ENCODE measurements around the gene AVPI1. TPM values are rescaled to one million over a fixed set of nuclear protein-coding genes. Genes with fewer than 3 reads are reported as not detected.

The AVPI1 gene
- total RNA-seq, 5 donors from 2014 or later (not counting 1 experiment from before 2014, with no cell fraction given) = 2.4 to 10.0 (median 3.6) TPM

- peaks cover 5 to 9% (median 8%) of the 10 kb centered on the region in 3 donors for H3K4me1 Mint-ChIP-seq
- no peaks in the 10 kb centered on the region for H3K36me3 Mint-ChIP-seq
- H3K27ac ChIP-seq (ENCODE audit: low read length) = no peak overlapping the region
- H3K9me3 Mint-ChIP-seq = no peaks in the 10 kb centered on the region
- H3K27ac Mint-ChIP-seq = no peak overlapping the region
- H3K36me3 ChIP-seq (ENCODE audit: control insufficient read depth in 2 of 2, extremely low read depth in 1 of 2, insufficient read depth in 1 of 2, low read length in 1 of 2) = no peaks in the 10 kb centered on the region
- H3K27me3 Mint-ChIP-seq = peaks cover 0 to under 1% of the 10 kb centered on the region in 2 donors
- peaks cover 0 to 6% of the 10 kb centered on the region in 2 experiments for H3K27me3 ChIP-seq (replicated peaks in 1 of 2; ENCODE audit: control insufficient read depth in 2 of 2, extremely low read depth in 1 of 2, insufficient read depth in 2 of 2, low read length in 1 of 2)
- H3K4me1 ChIP-seq (ENCODE audit: control insufficient read depth in 1 of 2, extremely low read depth in 1 of 2, insufficient read depth in 2 of 2, low read length in 2 of 2) = peaks cover 2 to 6% of the 10 kb centered on the region in 2 experiments
- WGBS (ENCODE audit: insufficient coverage) = 60% methylated on average over 1 of the region's 3 CpGs
- ChIA-PET POLR2A (interaction anchor here in 1 of 2 donors (0.7 kb wide), 1 partner anchor 12 kb away, joined by 4 read pairs; no protein-coding TSS in a partner anchor), CTCF (no interaction called here)
- no peak overlapping the region for H3K4me3 Mint-ChIP-seq
- H3K9me3 ChIP-seq = no peaks in the 10 kb centered on the region
- no peak for DNase-seq
- no peak for ATAC-seq (replicated peaks in 1 of 4)
- H3K4me3 ChIP-seq (ENCODE audit: control insufficient read depth in 1 of 2, extremely low read depth in 1 of 2, low read length in 1 of 2) = no peak overlapping the region
Measured at GRCh38 chr10:97628228-97628627, 58.8 kb downstream of the AVPI1 start.

GRCh38 chr10:97627731-97628130, 59.3 kb downstream of the AVPI1 start:
- no peaks in the 10 kb centered on the region for H3K27me3 Mint-ChIP-seq
- ATAC-seq (replicated peaks in 1 of 4) (no peak), DNase-seq (no peak)
- no peak overlapping the region for H3K27ac Mint-ChIP-seq
- ChIA-PET CTCF (no interaction called here), POLR2A (no interaction called here)
- WGBS (ENCODE audit: insufficient coverage) = 87% methylated on average over 4 of the region's 4 CpGs
- peaks cover 0 to under 1% of the 10 kb centered on the region in 2 experiments for H3K27me3 ChIP-seq (replicated peaks in 1 of 2; ENCODE audit: control insufficient read depth in 2 of 2, extremely low read depth in 1 of 2, insufficient read depth in 2 of 2, low read length in 1 of 2)
- no peak overlapping the region for H3K27ac ChIP-seq (ENCODE audit: low read length)
- H3K4me1 Mint-ChIP-seq = peaks cover 2 to 4% (median 3%) of the 10 kb centered on the region in 3 donors
- H3K4me3 Mint-ChIP-seq = no peak overlapping the region
- H3K9me3 ChIP-seq = no peaks in the 10 kb centered on the region
- H3K9me3 Mint-ChIP-seq = no peaks in the 10 kb centered on the region
- peaks cover 1 to 2% of the 10 kb centered on the region in 2 experiments for H3K4me1 ChIP-seq (ENCODE audit: control insufficient read depth in 1 of 2, extremely low read depth in 1 of 2, insufficient read depth in 2 of 2, low read length in 2 of 2)
- no peak overlapping the region for H3K4me3 ChIP-seq (ENCODE audit: control insufficient read depth in 1 of 2, extremely low read depth in 1 of 2, low read length in 1 of 2)
- no peaks in the 10 kb centered on the region for H3K36me3 Mint-ChIP-seq
- H3K36me3 ChIP-seq (ENCODE audit: control insufficient read depth in 2 of 2, extremely low read depth in 1 of 2, insufficient read depth in 1 of 2, low read length in 1 of 2) = no peaks in the 10 kb centered on the region

Other genes starting within 250 kb of the AVPI1 start
- gene EXOSC1, start 241.2 kb downstream of the AVPI1 start, total RNA-seq = 10 to 100 TPM; 32.2 to 51.0 (median 46.8) TPM
- gene ZDHHC16, start 241.1 kb downstream of the AVPI1 start, total RNA-seq = 10 to 100 TPM; 16.1 to 38.8 (median 36.2) TPM
- gene MMS19, start 188.8 kb downstream of the AVPI1 start, total RNA-seq = 100 to 1,000 TPM in 2 of 5 donors, 10 to 100 TPM in 3; 73.8 to 106 (median 93.7) TPM
- 1 to 10 TPM; 1.0 to 2.4 (median 1.9) TPM for gene UBTD1, start 188.3 kb downstream of the AVPI1 start, total RNA-seq
- under 1 TPM in 1 of 5 donors, not detected in 4; 0.35 TPM for gene ANKRD2, start 114.5 kb downstream of the AVPI1 start, total RNA-seq
- gene HOGA1, start 102.9 kb downstream of the AVPI1 start, total RNA-seq = under 1 TPM in 1 of 5 donors, not detected in 4; 0.18 TPM
- gene C10orf62, start 97.5 kb downstream of the AVPI1 start, total RNA-seq = not detected
- 1 to 10 TPM in 4 of 5 donors, under 1 TPM in 1; 0.84 to 4.4 (median 1.5) TPM for gene MORN4, start 53.7 kb downstream of the AVPI1 start, total RNA-seq
- gene PI4K2A, start 46.6 kb downstream of the AVPI1 start, total RNA-seq = 10 to 100 TPM in 4 of 5 donors, 1 to 10 TPM in 1; 9.0 to 23.1 (median 11.0) TPM
- 1 to 10 TPM; 1.3 to 2.4 (median 1.5) TPM for gene MARVELD1, start 26.5 kb upstream of the AVPI1 start, total RNA-seq
- 10 to 100 TPM; 57.6 to 68.0 (median 60.0) TPM for gene ZFYVE27, start 49.9 kb upstream of the AVPI1 start, total RNA-seq
- 1 to 10 TPM in 4 of 5 donors, under 1 TPM in 1; 0.76 to 3.1 (median 2.2) TPM for gene SFRP5, start 84.8 kb upstream of the AVPI1 start, total RNA-seq
- gene GOLGA7B, start 162.6 kb upstream of the AVPI1 start, total RNA-seq = 10 to 100 TPM in 4 of 5 donors, 1 to 10 TPM in 1; 9.4 to 16.7 (median 12.2) TPM